ENCODE measurements around the gene CCSAP. TPM values are rescaled to one million over a fixed set of nuclear protein-coding genes. Genes with fewer than 3 reads are reported as not detected.
A peak's percentile ranks its signal among the peaks of the same experiment; 100 is the strongest.

The CCSAP gene
- total and polyA plus RNA-seq, 2 of the 13 experiments (the other 11 are each of a cell fraction or from before 2014, with no cell fraction given), result 3.7 to 9.0 TPM

DNA sequence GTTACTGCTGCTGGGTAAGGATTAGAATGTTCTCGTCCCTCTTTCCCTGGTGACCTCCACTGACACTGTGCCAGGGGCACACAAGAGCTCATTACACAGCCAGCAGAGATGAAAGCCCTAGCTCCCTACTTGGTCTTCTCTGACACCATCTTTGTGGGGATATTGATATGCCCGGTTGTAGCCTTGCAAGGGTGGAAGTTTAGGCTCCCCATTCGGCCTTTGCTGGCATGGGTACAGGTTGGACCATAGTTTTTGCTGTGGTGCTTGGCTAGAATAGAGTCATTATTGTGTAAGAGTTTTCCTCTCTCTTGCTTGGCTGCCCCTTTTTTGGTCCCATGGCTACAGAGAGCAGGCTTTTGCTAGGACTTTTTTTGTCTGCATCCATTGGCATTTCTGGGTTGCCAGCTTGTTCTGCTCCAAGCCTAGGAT is 59.6 kb downstream of the CCSAP start:
- CTCF ChIA-PET (ENCODE audit: low intra/inter-chr PET ratio, low total read pairs), result no interaction called here
- no peak for FAIRE-seq
- Histone ChIP-seq H3K4me3 (replicated peaks in 1 of 3; ENCODE audit: insufficient read depth in 1 of 3, low read depth in 2 of 3, low read length in 3 of 3) (no peak overlapping the region), H3K36me3 (replicated peaks in 1 of 2; ENCODE audit: control insufficient read depth in 1 of 2, insufficient read depth in 2 of 2, low read length in 2 of 2) (peaks cover 0 to 20% of the 10 kb centered on the region in 2 experiments; a peak in 4 of 5 replicates), H2AFZ (ENCODE audit: low read length) (no peak overlapping the region), H3K79me2 (ENCODE audit: insufficient read depth, low read length) (peaks cover 99% of the 10 kb centered on the region), H3K27me3 (ENCODE audit: control insufficient read depth in 1 of 2, insufficient read depth in 2 of 2, low read length in 2 of 2) (no peaks in the 10 kb centered on the region), H3K27ac (ENCODE audit: extremely low read length, insufficient read depth, low read length) (no peak overlapping the region), H4K20me1 (ENCODE audit: insufficient read depth, low read length) (peaks cover 57% of the 10 kb centered on the region), H3K4me1 (ENCODE audit: insufficient read depth, low read length) (peaks cover 83% of the 10 kb centered on the region), H3K4me2 (ENCODE audit: low read depth, low read length) (no peak overlapping the region), H3K9me3 (ENCODE audit: low read length) (no peaks in the 10 kb centered on the region), H3K9ac (ENCODE audit: insufficient read depth, low read depth, low read length) (no peak overlapping the region)
- 95% methylated on average over 3 of the region's 3 CpGs for WGBS (ENCODE audit: low lambda C conversion rate)
- TF ChIP-seq, protein P1, sequence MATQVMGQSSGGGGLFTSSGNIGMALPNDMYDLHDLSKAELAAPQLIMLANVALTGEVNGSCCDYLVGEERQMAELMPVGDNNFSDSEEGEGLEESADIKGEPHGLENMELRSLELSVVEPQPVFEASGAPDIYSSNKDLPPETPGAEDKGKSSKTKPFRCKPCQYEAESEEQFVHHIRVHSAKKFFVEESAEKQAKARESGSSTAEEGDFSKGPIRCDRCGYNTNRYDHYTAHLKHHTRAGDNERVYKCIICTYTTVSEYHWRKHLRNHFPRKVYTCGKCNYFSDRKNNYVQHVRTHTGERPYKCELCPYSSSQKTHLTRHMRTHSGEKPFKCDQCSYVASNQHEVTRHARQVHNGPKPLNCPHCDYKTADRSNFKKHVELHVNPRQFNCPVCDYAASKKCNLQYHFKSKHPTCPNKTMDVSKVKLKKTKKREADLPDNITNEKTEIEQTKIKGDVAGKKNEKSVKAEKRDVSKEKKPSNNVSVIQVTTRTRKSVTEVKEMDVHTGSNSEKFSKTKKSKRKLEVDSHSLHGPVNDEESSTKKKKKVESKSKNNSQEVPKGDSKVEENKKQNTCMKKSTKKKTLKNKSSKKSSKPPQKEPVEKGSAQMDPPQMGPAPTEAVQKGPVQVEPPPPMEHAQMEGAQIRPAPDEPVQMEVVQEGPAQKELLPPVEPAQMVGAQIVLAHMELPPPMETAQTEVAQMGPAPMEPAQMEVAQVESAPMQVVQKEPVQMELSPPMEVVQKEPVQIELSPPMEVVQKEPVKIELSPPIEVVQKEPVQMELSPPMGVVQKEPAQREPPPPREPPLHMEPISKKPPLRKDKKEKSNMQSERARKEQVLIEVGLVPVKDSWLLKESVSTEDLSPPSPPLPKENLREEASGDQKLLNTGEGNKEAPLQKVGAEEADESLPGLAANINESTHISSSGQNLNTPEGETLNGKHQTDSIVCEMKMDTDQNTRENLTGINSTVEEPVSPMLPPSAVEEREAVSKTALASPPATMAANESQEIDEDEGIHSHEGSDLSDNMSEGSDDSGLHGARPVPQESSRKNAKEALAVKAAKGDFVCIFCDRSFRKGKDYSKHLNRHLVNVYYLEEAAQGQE (IDR thresholded peaks at IDR 0.05; ENCODE audit: borderline replicate concordance in 1 of 2, low read depth in 1 of 2, low read length in 2 of 2), result no peak
- TF ChIP-seq, protein P2, sequence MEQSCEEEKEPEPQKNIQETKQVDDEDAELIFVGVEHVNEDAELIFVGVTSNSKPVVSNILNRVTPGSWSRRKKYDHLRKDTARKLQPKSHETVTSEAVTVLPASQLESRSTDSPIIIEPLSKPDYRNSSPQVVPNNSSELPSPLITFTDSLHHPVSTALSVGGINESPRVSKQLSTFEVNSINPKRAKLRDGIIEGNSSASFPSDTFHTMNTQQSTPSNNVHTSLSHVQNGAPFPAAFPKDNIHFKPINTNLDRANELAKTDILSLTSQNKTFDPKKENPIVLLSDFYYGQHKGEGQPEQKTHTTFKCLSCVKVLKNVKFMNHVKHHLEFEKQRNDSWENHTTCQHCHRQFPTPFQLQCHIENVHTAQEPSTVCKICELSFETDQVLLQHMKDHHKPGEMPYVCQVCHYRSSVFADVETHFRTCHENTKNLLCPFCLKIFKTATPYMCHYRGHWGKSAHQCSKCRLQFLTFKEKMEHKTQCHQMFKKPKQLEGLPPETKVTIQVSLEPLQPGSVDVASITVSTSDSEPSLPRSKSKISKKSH (CRISPR knock-in tag; IDR thresholded peaks at IDR 0.05; ENCODE audit: borderline replicate concordance), result no peak
- TF ChIP-seq RBM22 (optimal IDR thresholded peaks at IDR 0.05; ENCODE audit: low read length) (peak; percentile 57), ZNF510 (CRISPR knock-in tag; IDR thresholded peaks at IDR 0.05; ENCODE audit: low read depth) (no peak), MLLT10 (CRISPR knock-in tag; IDR thresholded peaks at IDR 0.05) (no peak), POLR2G (IDR thresholded peaks at IDR 0.05; ENCODE audit: low read depth, low read length) (no peak)
- no peak for ATAC-seq
- DNase-seq (ENCODE audit: low spot score), result no peak
- POLR2A ChIA-PET, result interaction anchor here (0.8 kb wide), 1 partner anchor 13 kb away, joined by 4 read pairs; no protein-coding TSS in a partner anchor
- in situ Hi-C loops (cut with HindIII; ENCODE audit: extremely low pct_ligation_motif_present, low pct_unique_long_range_greater_than_20kb), result no loop called here
- intact Hi-C loops (cut with micrococcal nuclease; ENCODE audit: unreplicated experiment), result no loop called here
- BruUV-seq (replicated peaks), result no TSS peak
